Measurements from ENCODE around the gene OBSCN. TPM values are rescaled to one million over a fixed set of nuclear protein-coding genes. Genes with fewer than 3 reads are reported as not detected.

Gene OBSCN
- total and polyA plus RNA-seq, 2 of the 13 experiments (the other 11 are each of a cell fraction or from before 2014, with no cell fraction given): 0.20 TPM

DNA sequence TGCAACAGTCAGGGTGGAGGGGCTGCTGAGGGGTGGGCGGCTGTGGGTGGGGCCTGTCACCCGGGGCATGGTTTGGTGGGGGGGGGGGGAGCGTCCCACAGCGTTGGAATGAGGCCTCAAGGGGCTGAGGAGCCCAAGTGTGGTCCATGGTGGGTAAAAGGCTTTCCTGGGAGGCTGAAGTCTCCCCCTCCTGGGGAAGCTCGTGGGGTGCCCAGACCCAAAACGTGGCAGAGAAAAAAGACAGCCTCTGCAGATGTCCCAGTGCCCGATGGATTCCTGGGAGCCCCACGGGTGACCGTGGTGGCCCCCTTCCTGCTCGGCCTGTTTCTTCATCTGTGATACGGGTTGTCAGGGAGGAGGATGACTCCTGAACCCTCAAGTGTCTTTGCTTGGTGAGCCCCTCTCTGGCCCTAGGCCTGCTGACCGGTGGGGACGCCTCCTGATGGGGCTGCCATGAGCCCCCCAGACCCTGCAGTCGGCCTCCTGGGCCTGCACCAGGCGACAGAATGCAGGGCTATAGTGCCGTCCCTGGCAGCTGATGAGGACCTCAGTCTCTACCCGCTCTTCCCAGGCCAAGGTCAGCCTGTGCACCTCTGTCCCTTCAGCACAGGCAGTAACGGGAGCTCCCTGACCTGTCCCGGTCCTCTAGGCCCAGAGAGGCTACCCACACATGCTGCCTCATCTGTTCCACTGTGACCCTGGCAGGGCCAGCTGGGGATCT, 1.1 kb downstream of the OBSCN start:
- in situ Hi-C loops (cut with HindIII; ENCODE audit: extremely low pct_ligation_motif_present, low pct_unique_long_range_greater_than_20kb): no loop called here
- intact Hi-C loops (cut with micrococcal nuclease; ENCODE audit: unreplicated experiment): no loop called here
- BruUV-seq (replicated peaks): no TSS peak
- TF ChIP-seq TCF12 (IDR thresholded peaks at IDR 0.05): no peak
- TF ChIP-seq TCF12 (CRISPR knock-in tag; IDR thresholded peaks at IDR 0.05): no peak
- no peak for TF ChIP-seq CBX1 (IDR thresholded peaks at IDR 0.05; ENCODE audit: low read depth)
- TF ChIP-seq RBM22 (optimal IDR thresholded peaks at IDR 0.05; ENCODE audit: low read length): no peak
- TF ChIP-seq RFX1 (IDR thresholded peaks at IDR 0.05): no peak
- TF ChIP-seq, protein P1, sequence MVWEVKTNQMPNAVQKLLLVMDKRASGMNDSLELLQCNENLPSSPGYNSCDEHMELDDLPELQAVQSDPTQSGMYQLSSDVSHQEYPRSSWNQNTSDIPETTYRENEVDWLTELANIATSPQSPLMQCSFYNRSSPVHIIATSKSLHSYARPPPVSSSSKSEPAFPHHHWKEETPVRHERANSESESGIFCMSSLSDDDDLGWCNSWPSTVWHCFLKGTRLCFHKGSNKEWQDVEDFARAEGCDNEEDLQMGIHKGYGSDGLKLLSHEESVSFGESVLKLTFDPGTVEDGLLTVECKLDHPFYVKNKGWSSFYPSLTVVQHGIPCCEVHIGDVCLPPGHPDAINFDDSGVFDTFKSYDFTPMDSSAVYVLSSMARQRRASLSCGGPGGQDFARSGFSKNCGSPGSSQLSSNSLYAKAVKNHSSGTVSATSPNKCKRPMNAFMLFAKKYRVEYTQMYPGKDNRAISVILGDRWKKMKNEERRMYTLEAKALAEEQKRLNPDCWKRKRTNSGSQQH (CRISPR knock-in tag; IDR thresholded peaks at IDR 0.05; ENCODE audit: low read depth): no peak
- TF ChIP-seq ZSCAN21 (CRISPR knock-in tag; IDR thresholded peaks at IDR 0.05; ENCODE audit: borderline replicate concordance): no peak
- TF ChIP-seq, protein P2, sequence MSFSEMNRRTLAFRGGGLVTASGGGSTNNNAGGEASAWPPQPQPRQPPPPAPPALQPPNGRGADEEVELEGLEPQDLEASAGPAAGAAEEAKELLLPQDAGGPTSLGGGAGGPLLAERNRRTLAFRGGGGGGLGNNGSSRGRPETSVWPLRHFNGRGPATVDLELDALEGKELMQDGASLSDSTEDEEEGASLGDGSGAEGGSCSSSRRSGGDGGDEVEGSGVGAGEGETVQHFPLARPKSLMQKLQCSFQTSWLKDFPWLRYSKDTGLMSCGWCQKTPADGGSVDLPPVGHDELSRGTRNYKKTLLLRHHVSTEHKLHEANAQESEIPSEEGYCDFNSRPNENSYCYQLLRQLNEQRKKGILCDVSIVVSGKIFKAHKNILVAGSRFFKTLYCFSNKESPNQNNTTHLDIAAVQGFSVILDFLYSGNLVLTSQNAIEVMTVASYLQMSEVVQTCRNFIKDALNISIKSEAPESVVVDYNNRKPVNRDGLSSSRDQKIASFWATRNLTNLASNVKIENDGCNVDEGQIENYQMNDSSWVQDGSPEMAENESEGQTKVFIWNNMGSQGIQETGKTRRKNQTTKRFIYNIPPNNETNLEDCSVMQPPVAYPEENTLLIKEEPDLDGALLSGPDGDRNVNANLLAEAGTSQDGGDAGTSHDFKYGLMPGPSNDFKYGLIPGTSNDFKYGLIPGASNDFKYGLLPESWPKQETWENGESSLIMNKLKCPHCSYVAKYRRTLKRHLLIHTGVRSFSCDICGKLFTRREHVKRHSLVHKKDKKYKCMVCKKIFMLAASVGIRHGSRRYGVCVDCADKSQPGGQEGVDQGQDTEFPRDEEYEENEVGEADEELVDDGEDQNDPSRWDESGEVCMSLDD (CRISPR knock-in tag; IDR thresholded peaks at IDR 0.05; ENCODE audit: borderline replicate concordance): no peak
- TF ChIP-seq, protein P3, sequence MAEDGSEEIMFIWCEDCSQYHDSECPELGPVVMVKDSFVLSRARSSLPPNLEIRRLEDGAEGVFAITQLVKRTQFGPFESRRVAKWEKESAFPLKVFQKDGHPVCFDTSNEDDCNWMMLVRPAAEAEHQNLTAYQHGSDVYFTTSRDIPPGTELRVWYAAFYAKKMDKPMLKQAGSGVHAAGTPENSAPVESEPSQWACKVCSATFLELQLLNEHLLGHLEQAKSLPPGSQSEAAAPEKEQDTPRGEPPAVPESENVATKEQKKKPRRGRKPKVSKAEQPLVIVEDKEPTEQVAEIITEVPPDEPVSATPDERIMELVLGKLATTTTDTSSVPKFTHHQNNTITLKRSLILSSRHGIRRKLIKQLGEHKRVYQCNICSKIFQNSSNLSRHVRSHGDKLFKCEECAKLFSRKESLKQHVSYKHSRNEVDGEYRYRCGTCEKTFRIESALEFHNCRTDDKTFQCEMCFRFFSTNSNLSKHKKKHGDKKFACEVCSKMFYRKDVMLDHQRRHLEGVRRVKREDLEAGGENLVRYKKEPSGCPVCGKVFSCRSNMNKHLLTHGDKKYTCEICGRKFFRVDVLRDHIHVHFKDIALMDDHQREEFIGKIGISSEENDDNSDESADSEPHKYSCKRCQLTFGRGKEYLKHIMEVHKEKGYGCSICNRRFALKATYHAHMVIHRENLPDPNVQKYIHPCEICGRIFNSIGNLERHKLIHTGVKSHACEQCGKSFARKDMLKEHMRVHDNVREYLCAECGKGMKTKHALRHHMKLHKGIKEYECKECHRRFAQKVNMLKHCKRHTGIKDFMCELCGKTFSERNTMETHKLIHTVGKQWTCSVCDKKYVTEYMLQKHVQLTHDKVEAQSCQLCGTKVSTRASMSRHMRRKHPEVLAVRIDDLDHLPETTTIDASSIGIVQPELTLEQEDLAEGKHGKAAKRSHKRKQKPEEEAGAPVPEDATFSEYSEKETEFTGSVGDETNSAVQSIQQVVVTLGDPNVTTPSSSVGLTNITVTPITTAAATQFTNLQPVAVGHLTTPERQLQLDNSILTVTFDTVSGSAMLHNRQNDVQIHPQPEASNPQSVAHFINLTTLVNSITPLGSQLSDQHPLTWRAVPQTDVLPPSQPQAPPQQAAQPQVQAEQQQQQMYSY (CRISPR knock-in tag; IDR thresholded peaks at IDR 0.05): no peak
- TF ChIP-seq, protein P4, sequence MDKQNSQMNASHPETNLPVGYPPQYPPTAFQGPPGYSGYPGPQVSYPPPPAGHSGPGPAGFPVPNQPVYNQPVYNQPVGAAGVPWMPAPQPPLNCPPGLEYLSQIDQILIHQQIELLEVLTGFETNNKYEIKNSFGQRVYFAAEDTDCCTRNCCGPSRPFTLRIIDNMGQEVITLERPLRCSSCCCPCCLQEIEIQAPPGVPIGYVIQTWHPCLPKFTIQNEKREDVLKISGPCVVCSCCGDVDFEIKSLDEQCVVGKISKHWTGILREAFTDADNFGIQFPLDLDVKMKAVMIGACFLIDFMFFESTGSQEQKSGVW (CRISPR knock-in tag; IDR thresholded peaks at IDR 0.05; ENCODE audit: borderline replicate concordance): no peak
- no peak for TF ChIP-seq HES4 (CRISPR knock-in tag; IDR thresholded peaks at IDR 0.05; ENCODE audit: borderline replicate concordance)
- TF ChIP-seq FLYWCH1 (CRISPR knock-in tag; IDR thresholded peaks at IDR 0.05): no peak
- no peak for TF ChIP-seq RBM39 (IDR thresholded peaks at IDR 0.05; ENCODE audit: low read depth, low read length, poor library complexity, severe bottlenecking)
- TF ChIP-seq NFKB2 (CRISPR knock-in tag; IDR thresholded peaks at IDR 0.05; ENCODE audit: borderline replicate concordance): no peak
- TF ChIP-seq SALL1 (CRISPR knock-in tag; IDR thresholded peaks at IDR 0.05): no peak
- no peak for TF ChIP-seq MYNN (CRISPR knock-in tag; IDR thresholded peaks at IDR 0.05; ENCODE audit: low read depth)
- TF ChIP-seq MEIS2 (CRISPR knock-in tag; IDR thresholded peaks at IDR 0.05): no peak

More for the DNA sequence above, 1.1 kb downstream of the OBSCN start:
- Histone ChIP-seq H3K27me3 (ENCODE audit: control insufficient read depth in 1 of 2, insufficient read depth in 2 of 2, low read length in 2 of 2) (peaks cover 4 to 31% of the 10 kb centered on the region in 2 experiments; a peak in 4 of 5 replicates), H3K4me1 (ENCODE audit: insufficient read depth, low read length) (no peaks in the 10 kb centered on the region), H4K20me1 (ENCODE audit: insufficient read depth, low read length) (no peaks in the 10 kb centered on the region), H3K9me3 (ENCODE audit: low read length) (no peaks in the 10 kb centered on the region), H3K27ac (ENCODE audit: extremely low read length, insufficient read depth, low read length) (no peak overlapping the region), H3K4me3 (replicated peaks in 1 of 3; ENCODE audit: insufficient read depth in 1 of 3, low read depth in 2 of 3, low read length in 3 of 3) (no peak overlapping the region), H3K79me2 (ENCODE audit: insufficient read depth, low read length) (no peaks in the 10 kb centered on the region), H2AFZ (ENCODE audit: low read length) (no peak overlapping the region), H3K9ac (ENCODE audit: insufficient read depth, low read depth, low read length) (no peak overlapping the region), H3K4me2 (ENCODE audit: low read depth, low read length) (no peak overlapping the region), H3K36me3 (replicated peaks in 1 of 2; ENCODE audit: control insufficient read depth in 1 of 2, insufficient read depth in 2 of 2, low read length in 2 of 2) (no peaks in the 10 kb centered on the region)
- ChIA-PET POLR2A (no interaction called here), CTCF (ENCODE audit: low intra/inter-chr PET ratio, low total read pairs) (no interaction called here)
- no peak for DNase-seq (ENCODE audit: low spot score)
- 4% methylated on average over 4 of the region's 19 CpGs for WGBS (ENCODE audit: low lambda C conversion rate)
- no peak for ATAC-seq
- no peak for FAIRE-seq
